Measurements from ENCODE around the gene APCDD1L.

GRCh38 chr20:58544286-58544685 lies 29.1 kb upstream of the APCDD1L start:
- TF ChIP-seq CTCF (IDR thresholded peaks at IDR 0.05), result no peak
- TF ChIP-seq POLR2A (IDR thresholded peaks at IDR 0.05), result no peak

All from uterus (tissue), 2 donors.